UCSD-AML1 (cell line): ENCODE measurements around the gene SPACA7.
"Not testable (repeated sequence)": the region's sequence is repeated elsewhere in the genome, so short reads cannot be mapped to it uniquely, and the experiment has no call there.

Experiments used
- DNase-seq: peaks from one replicate; lab custom pipeline; 2025; ENCODE audit not compliant: unreplicated experiment; lab: John Stamatoyannopoulos, UW

SPACA7 gene

GRCh38 chr13:112416647-112417046 is 40.5 kb downstream of the SPACA7 start:
- no peak for DNase-seq

GRCh38 chr13:112417079-112417478 is 40.9 kb downstream of the SPACA7 start:
- no peak for DNase-seq

GRCh38 chr13:112424098-112424497 is 47.9 kb downstream of the SPACA7 start:
- DNase-seq: no peak

GRCh38 chr13:112428704-112429103 is 52.5 kb downstream of the SPACA7 start:
- no peak for DNase-seq

- no peak for DNase-seq
Measured at GRCh38 chr13:112431734-112432133, 55.6 kb downstream of the SPACA7 start.

GRCh38 chr13:112432734-112433133 is 56.6 kb downstream of the SPACA7 start:
- DNase-seq: not testable (repeated sequence)

- not testable (repeated sequence) for DNase-seq
Measured at GRCh38 chr13:112433517-112433916, 57.4 kb downstream of the SPACA7 start.

GRCh38 chr13:112434032-112434431 is 57.9 kb downstream of the SPACA7 start:
- no peak for DNase-seq

GRCh38 chr13:112434937-112435523 is 58.9 kb downstream of the SPACA7 start:
- DNase-seq: no peak

- no peak for DNase-seq
Measured at GRCh38 chr13:112435973-112436372, 59.8 kb downstream of the SPACA7 start.

- DNase-seq: no peak
Measured at GRCh38 chr13:112438094-112438493, 61.9 kb downstream of the SPACA7 start.

- DNase-seq: no peak
Measured at GRCh38 chr13:112438515-112438914, 62.4 kb downstream of the SPACA7 start.

GRCh38 chr13:112441226-112441625 is 65.1 kb downstream of the SPACA7 start:
- DNase-seq: no peak

- no peak for DNase-seq
Measured at GRCh38 chr13:112441779-112442310, 65.7 kb downstream of the SPACA7 start.

GRCh38 chr13:112442483-112443090 is 66.4 kb downstream of the SPACA7 start:
- DNase-seq: no peak

GRCh38 chr13:112443191-112443994 is 67.2 kb downstream of the SPACA7 start:
- peak; percentile 19 for DNase-seq

- peak; percentile 68 for DNase-seq
Measured at GRCh38 chr13:112443995-112444311, 67.8 kb downstream of the SPACA7 start.

GRCh38 chr13:112444416-112445399 is 68.6 kb downstream of the SPACA7 start:
- DNase-seq: no peak

GRCh38 chr13:112445411-112446271 is 69.5 kb downstream of the SPACA7 start:
- DNase-seq: no peak

GRCh38 chr13:112446347-112446861 is 70.2 kb downstream of the SPACA7 start:
- no peak for DNase-seq
